K562 (cell line): ENCODE results near the gene CBFA2T3. TPM values are rescaled to one million over a fixed set of nuclear protein-coding genes. Genes with fewer than 3 reads are reported as not detected.

Experiments used
- ATAC-seq: fragments of 200-7000 bp; cut with Tn5 transposase; 3 replicates; pipeline ENCODE4 v1.9.1; 2020; ENCODE audit warnings: moderate library complexity
- BruUV-seq: library from RNA; stranded (reverse); fragments of 400-500 nt; replicated peaks from 2 replicates; lab custom pipeline; 2021; lab: Mats Ljungman, UMichigan
- CTCF ChIA-PET: fragments of 300-600 bp; formaldehyde crosslinking; extraction: SDS; loops from one replicate; lab custom pipeline; 2021; ENCODE audit warnings: low intra/inter-chr PET ratio; lab: Yijun Ruan, JAX
- POLR2A ChIA-PET: fragments of 300-600, 350-650 bp; sonication (Branson Sonifier 250); formaldehyde crosslinking; extraction: SDS; loops from one replicate; lab custom pipeline; 2021; ENCODE audit warnings: antibody characterized with exemption, inconsistent platforms; lab: Yijun Ruan, JAX
- DNase-seq, 4 experiments: peaks; one replicate each; pipeline versions ENCODE4 v3.0.0 to v3.0.0-alpha.2; 2011 to 2018; ENCODE audit warnings: low spot score in 3 of 4, mixed read lengths in 3 of 4; ENCODE audit errors: extremely low read depth in 1 of 4
- FAIRE-seq: peaks from 2 replicates; lab custom pipeline; 2011; peaks lifted over from hg19 to GRCh38; lab: Jason Lieb, UNC
- H2AFZ ChIP-seq: 2 replicates; pipeline ENCODE4 v1.6.0; 2011; ENCODE audit warnings: low read depth, low read length, control low read depth, inconsistent platforms
- H3K27ac ChIP-seq: fragments of 200-600 bp; 3 replicates; pipeline ENCODE4 v1.8.0; 2011; ENCODE audit warnings: low read depth, mild to moderate bottlenecking, control low read depth, inconsistent platforms, low read length, moderate library complexity, mixed read lengths; ENCODE audit errors: extremely low read depth
- H3K27me3 ChIP-seq, 2 experiments: fragments of 300-600 bp in 1 of 2; 2 replicates in 1 of 2; 3 replicates in 1 of 2; pipeline versions ENCODE4 v1.6.0 to v1.8.0; 2011; ENCODE audit warnings: inconsistent platforms in 2 of 2, low read length in 2 of 2, mild to moderate bottlenecking in 1 of 2, mixed read lengths in 1 of 2, moderate library complexity in 1 of 2; ENCODE audit not compliant: control insufficient read depth in 2 of 2, insufficient read depth in 2 of 2
- H3K36me3 ChIP-seq: fragments of 300-600 bp; 3 replicates; pipeline ENCODE4 v1.8.0; 2011; ENCODE audit warnings: mild to moderate bottlenecking, low read length, inconsistent platforms; ENCODE audit not compliant: control insufficient read depth, insufficient read depth
- H3K4me1 ChIP-seq, 2 experiments: fragments of 200-600 bp in 1 of 2; replicated peaks in 1 of 2; 2 replicates in 1 of 2; 3 replicates in 1 of 2; pipeline versions ENCODE4 v1.5.1 to v1.8.0; 2011; ENCODE audit warnings: inconsistent platforms in 2 of 2, low read length in 2 of 2, mild to moderate bottlenecking in 1 of 2, mixed read lengths in 1 of 2, moderate library complexity in 1 of 2; ENCODE audit not compliant: control insufficient read depth in 2 of 2, insufficient read depth in 2 of 2
- H3K4me2 ChIP-seq: 2 replicates; pipeline ENCODE4 v1.6.1; 2011; ENCODE audit warnings: low read length, control low read depth, inconsistent platforms, mixed read lengths; ENCODE audit not compliant: insufficient read depth
- H3K4me3 ChIP-seq: fragments of 200-600 bp; sonication (generic), shearing (Covaris generic); 2 replicates; pipeline ENCODE4 v1.5.1; 2016; ENCODE audit warnings: control low read depth, inconsistent platforms
- H3K79me2 ChIP-seq: fragments of 200-600 bp; 3 replicates; pipeline ENCODE4 v1.8.0; 2011; ENCODE audit warnings: low read length, inconsistent platforms; ENCODE audit not compliant: control insufficient read depth, insufficient read depth
- H3K9ac ChIP-seq, 2 experiments: 2 replicates each; pipeline versions ENCODE4 v1.6.0 to v1.6.1; 2011; ENCODE audit warnings: low read depth in 2 of 2, low read length in 2 of 2, control low read depth in 1 of 2, inconsistent platforms in 1 of 2, mild to moderate bottlenecking in 1 of 2, mixed read lengths in 1 of 2; ENCODE audit not compliant: insufficient read depth in 1 of 2
- H3K9me1 ChIP-seq: one replicate; pipeline ENCODE4 v1.6.0; 2011; ENCODE audit warnings: inconsistent platforms, mild to moderate bottlenecking, low read length, moderate library complexity; ENCODE audit not compliant: control insufficient read depth, insufficient read depth
- H3K9me3 ChIP-seq: replicated peaks from 2 replicates; pipeline ENCODE4 v1.5.1; 2011; ENCODE audit warnings: low read depth, low read length, inconsistent platforms; ENCODE audit not compliant: control insufficient read depth, insufficient read depth
- H4K20me1 ChIP-seq: replicated peaks from 2 replicates; pipeline ENCODE4 v1.6.1; 2011; ENCODE audit warnings: low read length, inconsistent platforms, mixed read lengths; ENCODE audit not compliant: control insufficient read depth, insufficient read depth
- FOXK2 ChIP-seq, 2 experiments: fragments of 450-650 bp; IDR thresholded peaks in 1 of 2; conservative IDR thresholded peaks in 1 of 2; 2 replicates each; pipeline ENCODE4 v1.6.1; 2016; ENCODE audit warnings: low read depth in 2 of 2, mild to moderate bottlenecking in 1 of 2
- KDM4B ChIP-seq, 2 experiments: fragments of 450-650 bp in 1 of 2; sonication (generic) in 1 of 2; IDR thresholded peaks; 2 replicates each; pipeline ENCODE4 v1.6.1; 2016 to 2017; ENCODE audit warnings: borderline replicate concordance in 2 of 2, antibody characterized with exemption in 1 of 2, low read depth in 1 of 2, mild to moderate bottlenecking in 1 of 2
- PHF20 ChIP-seq: fragments of 450-650 bp; IDR thresholded peaks from 2 replicates; pipeline ENCODE4 v1.6.1; 2018; ENCODE audit not compliant: partially characterized antibody
- SIN3A ChIP-seq, 2 experiments: fragments of 150-350 bp in 1 of 2; IDR thresholded peaks; 2 replicates each; pipeline ENCODE4 v1.6.1; 2011 to 2016; ENCODE audit warnings: borderline replicate concordance in 2 of 2, low read depth in 2 of 2, low read length in 2 of 2, mild to moderate bottlenecking in 2 of 2, moderate library complexity in 2 of 2; ENCODE audit not compliant: control insufficient read depth in 1 of 2
- SIRT6 ChIP-seq: IDR thresholded peaks from one replicate; pipeline ENCODE4 v1.6.1; 2012; ENCODE audit warnings: low read depth, mild to moderate bottlenecking, control low read depth, inconsistent platforms, low read length, moderate library complexity
- SNIP1 ChIP-seq: fragments of 450-650 bp; IDR thresholded peaks from 2 replicates; pipeline ENCODE4 v1.7.1; 2017; ENCODE audit warnings: low read depth, mild to moderate bottlenecking
- TCFL5 ChIP-seq: fragments of 250-450 bp; sonication (Bioruptor Pico); conservative IDR thresholded peaks from 2 replicates; pipeline ENCODE4 v1.6.1; 2021; ENCODE audit warnings: mild to moderate bottlenecking, moderate library complexity, matching md5 sums
- ZBTB1 ChIP-seq: sonication (generic); formaldehyde crosslinking; IDR thresholded peaks from 2 replicates; pipeline ENCODE4 v1.8.1; 2023; ENCODE audit warnings: missing genetic modification reagents, low read depth, mild to moderate bottlenecking, borderline replicate concordance
- ZNF316 ChIP-seq: fragments of 450-650 bp; IDR thresholded peaks from 2 replicates; pipeline ENCODE4 v1.6.1; 2016
- ZNF551 ChIP-seq: fragments of 250-450 bp; sonication (Bioruptor Pico); IDR thresholded peaks from 2 replicates; pipeline ENCODE4 v1.5.0; 2021; ENCODE audit warnings: mild to moderate bottlenecking, moderate library complexity
- ZNF655 ChIP-seq: fragments of 250-450 bp; sonication (Bioruptor Pico); IDR thresholded peaks from 2 replicates; pipeline ENCODE4 v1.5.0; 2021
- ZNF695 ChIP-seq: fragments of 450-650 bp; formaldehyde crosslinking; IDR thresholded peaks from 2 replicates; pipeline ENCODE4 v1.4.0; 2020; ENCODE audit warnings: mild to moderate bottlenecking, moderate library complexity
- WGBS: fragments of 100-300 bp; shearing (Covaris generic); methylation state at CpG from one replicate; pipeline ENCODE4 v1.1.6; 2016; ENCODE audit warnings: low coverage, mixed read lengths; ENCODE audit not compliant: insufficient coverage; ENCODE audit errors: missing lambda C conversion rate; 5-methylcytosine and 5-hydroxymethylcytosine counted together
- in situ Hi-C: fragments of 300-500 bp; cut with MboI; formaldehyde crosslinking; loops from 4 replicates; pipeline ENCODE4 v1.15.0; 2018; ENCODE audit warnings: inconsistent platforms, mixed read lengths
- intact Hi-C: fragments of 100-400 bp; cut with micrococcal nuclease; formaldehyde crosslinking; loops from 2 replicates; pipeline ENCODE4 v1.14.2; 2022
- polyA plus RNA-seq, 8 experiments: library from polyadenylated mRNA; depleted of rRNA in 4 of 8; stranded (reverse) in 5 of 8; unstranded in 3 of 8; fragments of >200 nt; fragmentation: Nextera tagmentation in 2 of 8; fragmentation: Illumina TruSeq in 1 of 8; extraction: Ambion mirVana in 2 of 8; extraction: Trizol in 1 of 8; gene quantifications; 2 replicates each; pipeline versions ENCODE4 v1.2.1 to v1.2.3, GENCODE V29; 2011 to 2014; ENCODE audit warnings: inconsistent platforms in 1 of 8, missing spikeins in 1 of 8
- total RNA-seq, 7 experiments: library from RNA; depleted of rRNA in 6 of 7; stranded (reverse); fragments of >200 nt in 6 of 7; fragmentation: Illumina TruSeq in 2 of 7; extraction: Trizol in 2 of 7; gene quantifications; 2 replicates each; pipeline versions ENCODE4 v1.2.1 to v1.2.3, GENCODE V29; 2011 to 2021; ENCODE audit warnings: low replicate concordance in 1 of 7
- TF ChIP-seq, protein P1 (sequence below): sonication (generic); formaldehyde crosslinking; IDR thresholded peaks from 2 replicates; pipeline ENCODE4 v1.8.1; 2023; ENCODE audit warnings: mild to moderate bottlenecking, missing genetic modification reagents
- TF ChIP-seq, protein P2 (sequence below): fragments of 150-350 bp; IDR thresholded peaks from 2 replicates; pipeline ENCODE4 v1.6.1; 2014; ENCODE audit warnings: low read depth, mild to moderate bottlenecking, low read length, borderline replicate concordance

CBFA2T3 gene
- total and polyA plus RNA-seq, 9 of the 15 experiments (the other 6 are each of a cell fraction or from before 2014, with no cell fraction given), result 2.3 to 145 (median 6.7) TPM

DNA sequence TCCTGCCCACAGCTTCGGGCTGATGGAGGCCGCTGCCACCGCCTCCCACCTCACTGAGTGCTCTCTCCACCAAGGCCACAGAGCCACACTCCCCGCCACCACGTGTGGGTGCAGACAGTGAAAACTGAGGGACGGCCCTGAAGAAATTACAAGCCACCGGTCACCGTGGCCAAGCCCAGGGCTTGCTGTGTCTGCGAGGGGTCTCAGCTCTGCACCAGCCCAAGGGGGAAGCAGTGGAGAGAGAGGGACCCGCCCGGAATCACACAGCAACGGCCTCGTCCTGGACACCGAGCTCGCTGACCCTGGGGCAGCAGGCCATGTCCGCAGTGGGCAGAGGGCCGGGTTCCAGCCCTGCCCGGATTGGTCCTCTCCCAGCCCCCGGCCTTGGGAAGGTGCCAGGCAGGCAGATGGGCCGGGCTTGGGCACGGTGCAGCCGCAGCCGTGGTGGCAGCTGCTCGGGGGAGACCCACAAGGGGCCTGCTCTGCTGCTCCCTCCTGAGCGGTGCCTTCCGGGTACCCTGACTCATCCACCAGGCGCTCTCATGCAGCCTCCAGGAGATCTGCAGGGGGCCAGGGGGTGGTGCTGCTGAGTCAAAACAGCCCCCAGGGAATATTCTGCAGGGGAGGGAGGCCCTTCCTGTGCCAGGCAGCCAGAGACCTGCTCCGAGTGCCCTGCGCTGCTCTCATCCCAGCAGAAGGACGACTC lies 52.0 kb downstream of the CBFA2T3 start:
- Histone ChIP-seq H3K9me1 (peaks cover 11% of the 10 kb centered on the region), H3K79me2 (peaks cover 100% of the 10 kb centered on the region), H3K4me1 (peaks cover 0 to 89% of the 10 kb centered on the region in 2 experiments; a peak in 3 of 5 replicates), H2AFZ (no peak overlapping the region), H3K36me3 (peaks cover 91% of the 10 kb centered on the region; the same call in 2 of the 3 replicates), H3K9ac (no peak overlapping the region), H3K9me3 (no peaks in the 10 kb centered on the region), H3K27ac (no peak overlapping the region), H4K20me1 (peaks cover 41% of the 10 kb centered on the region), H3K4me3 (no peak overlapping the region), H3K27me3 (no peaks in the 10 kb centered on the region), H3K4me2 (no peak overlapping the region)
- BruUV-seq, result no TSS peak
- WGBS, result 95% methylated on average over 19 of the region's 30 CpGs
- intact Hi-C loops (no loop called here), in situ Hi-C loops (no loop called here)
- ChIA-PET CTCF (no interaction called here), POLR2A (no interaction called here)
- FAIRE-seq (no peak), ATAC-seq (peak; percentile 81), DNase-seq (peak; percentile 43 to 58 (median 51))
- TF ChIP-seq PHF20 (no peak), ZNF551 (CRISPR knock-in tag) (no peak), SNIP1 (no peak), ZNF655 (CRISPR knock-in tag) (no peak), ZNF316 (no peak), SIRT6 (no peak), SIN3A (IDR thresholded peaks at IDR 0.05; ENCODE audit: borderline replicate concordance in 2 of 2, control insufficient read depth in 1 of 2, low read depth in 2 of 2, low read length in 2 of 2) (no peak), KDM4B (IDR thresholded peaks at IDR 0.05; ENCODE audit: borderline replicate concordance in 2 of 2, low read depth in 1 of 2) (no peak), FOXK2 (conservative IDR thresholded peaks at IDR 0.05 in 1 of 2, IDR thresholded peaks at IDR 0.05 in 1 of 2; ENCODE audit: low read depth in 2 of 2) (no peak), TCFL5 (no peak), ZNF695 (CRISPR knock-in tag) (no peak), ZBTB1 (CRISPR knock-in tag) (no peak)
- TF ChIP-seq, protein P1, sequence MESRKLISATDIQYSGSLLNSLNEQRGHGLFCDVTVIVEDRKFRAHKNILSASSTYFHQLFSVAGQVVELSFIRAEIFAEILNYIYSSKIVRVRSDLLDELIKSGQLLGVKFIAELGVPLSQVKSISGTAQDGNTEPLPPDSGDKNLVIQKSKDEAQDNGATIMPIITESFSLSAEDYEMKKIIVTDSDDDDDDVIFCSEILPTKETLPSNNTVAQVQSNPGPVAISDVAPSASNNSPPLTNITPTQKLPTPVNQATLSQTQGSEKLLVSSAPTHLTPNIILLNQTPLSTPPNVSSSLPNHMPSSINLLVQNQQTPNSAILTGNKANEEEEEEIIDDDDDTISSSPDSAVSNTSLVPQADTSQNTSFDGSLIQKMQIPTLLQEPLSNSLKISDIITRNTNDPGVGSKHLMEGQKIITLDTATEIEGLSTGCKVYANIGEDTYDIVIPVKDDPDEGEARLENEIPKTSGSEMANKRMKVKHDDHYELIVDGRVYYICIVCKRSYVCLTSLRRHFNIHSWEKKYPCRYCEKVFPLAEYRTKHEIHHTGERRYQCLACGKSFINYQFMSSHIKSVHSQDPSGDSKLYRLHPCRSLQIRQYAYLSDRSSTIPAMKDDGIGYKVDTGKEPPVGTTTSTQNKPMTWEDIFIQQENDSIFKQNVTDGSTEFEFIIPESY (CRISPR knock-in tag), result peak; percentile 95
- TF ChIP-seq, protein P2, sequence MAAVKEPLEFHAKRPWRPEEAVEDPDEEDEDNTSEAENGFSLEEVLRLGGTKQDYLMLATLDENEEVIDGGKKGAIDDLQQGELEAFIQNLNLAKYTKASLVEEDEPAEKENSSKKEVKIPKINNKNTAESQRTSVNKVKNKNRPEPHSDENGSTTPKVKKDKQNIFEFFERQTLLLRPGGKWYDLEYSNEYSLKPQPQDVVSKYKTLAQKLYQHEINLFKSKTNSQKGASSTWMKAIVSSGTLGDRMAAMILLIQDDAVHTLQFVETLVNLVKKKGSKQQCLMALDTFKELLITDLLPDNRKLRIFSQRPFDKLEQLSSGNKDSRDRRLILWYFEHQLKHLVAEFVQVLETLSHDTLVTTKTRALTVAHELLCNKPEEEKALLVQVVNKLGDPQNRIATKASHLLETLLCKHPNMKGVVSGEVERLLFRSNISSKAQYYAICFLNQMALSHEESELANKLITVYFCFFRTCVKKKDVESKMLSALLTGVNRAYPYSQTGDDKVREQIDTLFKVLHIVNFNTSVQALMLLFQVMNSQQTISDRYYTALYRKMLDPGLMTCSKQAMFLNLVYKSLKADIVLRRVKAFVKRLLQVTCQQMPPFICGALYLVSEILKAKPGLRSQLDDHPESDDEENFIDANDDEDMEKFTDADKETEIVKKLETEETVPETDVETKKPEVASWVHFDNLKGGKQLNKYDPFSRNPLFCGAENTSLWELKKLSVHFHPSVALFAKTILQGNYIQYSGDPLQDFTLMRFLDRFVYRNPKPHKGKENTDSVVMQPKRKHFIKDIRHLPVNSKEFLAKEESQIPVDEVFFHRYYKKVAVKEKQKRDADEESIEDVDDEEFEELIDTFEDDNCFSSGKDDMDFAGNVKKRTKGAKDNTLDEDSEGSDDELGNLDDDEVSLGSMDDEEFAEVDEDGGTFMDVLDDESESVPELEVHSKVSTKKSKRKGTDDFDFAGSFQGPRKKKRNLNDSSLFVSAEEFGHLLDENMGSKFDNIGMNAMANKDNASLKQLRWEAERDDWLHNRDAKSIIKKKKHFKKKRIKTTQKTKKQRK, result no peak
